Measurements from ENCODE around the gene TNFRSF21.
"Not testable (repeated sequence)": the region's sequence is repeated elsewhere in the genome, so short reads cannot be mapped to it uniquely, and the experiment has no call there.

Gene TNFRSF21

DNA sequence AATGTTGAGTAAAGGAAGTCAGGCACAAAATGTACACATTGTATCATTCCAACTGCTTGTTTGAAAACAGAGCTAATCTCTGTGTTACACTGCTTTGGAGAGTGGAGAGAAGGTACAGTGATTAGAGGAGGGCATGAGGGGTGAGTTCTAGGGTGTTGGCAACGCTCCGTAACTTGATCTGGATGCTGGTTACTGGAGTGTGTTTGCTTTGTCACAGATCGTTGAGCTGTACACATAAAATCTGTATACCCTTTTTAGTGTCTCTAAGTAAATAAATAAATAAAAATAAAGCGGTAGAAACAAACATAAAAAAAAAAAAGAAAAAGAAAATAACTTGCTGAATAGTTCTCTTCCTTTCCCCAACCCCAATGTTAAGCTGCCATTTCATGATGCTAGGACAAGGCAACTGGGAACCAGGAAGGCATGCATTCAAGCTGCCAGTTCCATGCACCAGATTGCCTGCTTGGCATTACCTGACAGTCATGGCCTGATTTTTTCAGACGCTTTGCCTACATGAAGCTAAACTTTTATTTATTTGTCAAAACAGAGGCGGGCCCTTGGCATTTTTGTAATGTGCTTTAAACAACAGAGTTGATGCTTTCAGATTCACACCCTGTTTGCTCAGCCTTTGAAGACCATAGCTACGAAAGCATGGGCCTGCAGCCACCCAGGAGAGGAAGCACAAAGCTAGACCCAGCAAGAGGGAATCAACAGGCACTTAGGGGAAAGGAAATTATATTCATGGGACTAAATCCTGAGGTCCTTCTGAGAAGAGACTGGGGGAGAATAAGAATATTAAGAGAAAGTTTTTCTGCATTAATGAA, 21.2 kb downstream of the TNFRSF21 start:
- DNase-seq (ENCODE audit: low spot score): no peak

DNA sequence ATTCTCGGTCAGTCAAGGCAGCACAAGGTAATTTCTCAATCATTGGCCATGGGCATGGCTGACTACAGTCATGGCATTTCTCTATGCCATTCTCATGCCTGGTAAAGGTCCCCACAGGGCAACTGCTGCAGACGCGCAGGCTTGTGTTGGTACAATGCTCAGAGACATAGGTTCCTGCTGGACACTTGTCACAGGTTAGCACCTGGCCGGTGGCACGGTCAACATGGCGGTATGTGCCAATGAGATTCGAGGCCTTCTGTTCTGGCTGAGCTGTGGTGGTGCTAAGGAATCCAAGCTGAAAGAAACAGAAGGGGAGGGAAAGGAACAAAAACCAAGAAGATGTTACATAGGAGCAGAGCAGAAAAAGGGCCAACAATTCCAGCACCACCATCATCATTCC, 23.4 kb downstream of the TNFRSF21 start:
- no peak for DNase-seq (ENCODE audit: low spot score)

DNA sequence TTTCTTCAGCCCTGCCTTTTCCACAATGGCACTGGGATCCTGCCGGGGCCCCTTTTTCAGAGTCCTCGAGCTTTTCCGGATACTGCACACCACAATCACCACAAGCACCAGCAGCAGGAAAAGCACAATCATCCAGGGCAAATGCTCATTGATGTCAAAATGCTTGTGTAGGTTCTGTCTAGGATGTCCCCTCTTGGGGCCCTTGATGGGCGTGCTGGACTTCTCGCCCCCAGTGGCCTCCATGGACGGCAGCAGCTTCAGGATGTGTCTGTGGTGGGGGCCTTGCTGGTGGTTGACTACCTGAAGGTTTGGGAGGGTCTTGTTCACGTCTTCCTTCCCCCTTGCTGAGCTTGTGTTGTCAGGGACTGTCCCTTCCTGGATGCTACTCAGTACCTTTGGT, 25.7 kb downstream of the TNFRSF21 start:
- DNase-seq (ENCODE audit: low spot score): no peak

DNA sequence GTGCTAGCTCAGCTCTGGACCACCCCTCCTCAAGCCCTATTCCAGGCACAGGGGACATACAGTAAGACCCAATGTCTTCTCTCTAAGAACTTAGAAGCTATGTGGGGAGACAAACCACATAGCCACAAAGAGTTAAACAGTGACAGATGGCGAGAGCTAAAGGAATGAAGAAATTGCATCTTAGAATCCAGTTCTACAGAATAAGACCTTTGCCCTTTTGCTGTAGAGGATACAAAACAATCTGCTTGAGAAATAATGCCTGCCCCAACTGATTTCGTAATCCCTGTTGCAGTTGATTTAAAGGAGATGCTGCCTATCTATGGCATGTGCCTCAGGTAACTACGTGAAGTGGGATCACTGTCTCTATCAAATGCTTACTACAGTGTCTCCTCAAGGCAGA, 31.2 kb downstream of the TNFRSF21 start:
- no peak for DNase-seq (ENCODE audit: low spot score)

DNA sequence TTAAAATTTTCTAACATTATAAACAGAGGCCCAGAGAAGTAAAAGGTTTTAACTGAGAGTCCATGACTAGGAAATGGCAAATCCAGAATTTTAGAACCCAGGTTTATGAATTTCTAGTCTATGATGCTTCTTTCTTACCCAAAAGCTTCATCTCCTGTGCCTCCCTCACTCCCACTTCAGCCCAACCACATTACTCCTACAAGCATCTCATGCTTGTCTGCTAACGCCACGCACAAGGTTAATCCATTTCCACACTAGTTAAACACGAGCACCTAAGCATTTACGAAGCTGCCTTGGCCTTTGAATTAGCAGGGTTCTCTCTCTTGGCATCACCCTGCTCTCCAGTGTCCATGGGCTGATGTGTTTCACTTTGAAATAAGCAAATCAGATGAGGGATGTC, 32.0 kb downstream of the TNFRSF21 start:
- DNase-seq (ENCODE audit: low spot score): no peak

DNA sequence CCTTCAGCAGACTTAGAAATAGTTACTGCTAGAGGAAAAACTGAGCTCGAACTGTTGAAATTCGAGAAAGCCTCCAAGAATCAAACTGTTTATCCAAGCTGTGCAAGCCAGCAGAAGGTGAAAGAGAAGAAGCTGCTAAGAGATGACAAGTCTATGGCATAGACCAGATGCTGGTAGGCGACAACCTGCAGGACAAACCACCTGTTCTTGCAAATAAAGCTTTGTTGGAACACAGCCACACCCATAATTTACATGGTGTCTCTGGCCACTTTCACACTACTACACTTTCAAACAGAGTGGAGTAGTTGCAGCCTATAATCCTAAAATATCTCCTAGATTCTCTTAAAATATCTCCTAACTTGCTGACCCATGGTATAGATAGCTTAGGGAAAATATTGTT, 33.3 kb downstream of the TNFRSF21 start:
- DNase-seq (ENCODE audit: low spot score): no peak

DNA sequence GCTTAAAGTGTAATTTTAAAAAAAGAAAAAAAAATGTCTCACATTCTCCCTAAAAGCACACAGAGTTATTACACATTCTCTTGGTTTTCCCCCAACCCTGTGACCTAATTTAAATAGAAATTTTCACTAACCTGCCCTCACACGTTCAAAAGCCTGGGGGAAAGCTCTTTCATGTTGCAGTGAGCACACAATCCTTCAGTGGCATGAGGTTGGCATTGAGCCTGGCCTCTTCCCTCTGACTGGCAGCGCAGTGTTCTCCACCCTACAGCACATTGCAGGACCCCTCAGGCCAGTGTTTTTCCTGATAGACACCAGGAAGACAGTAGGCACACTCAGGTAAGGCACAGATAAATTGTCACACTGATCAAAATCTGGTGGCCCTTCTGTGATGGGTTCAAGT, 34.1 kb downstream of the TNFRSF21 start:
- DNase-seq (ENCODE audit: low spot score): no peak

DNA sequence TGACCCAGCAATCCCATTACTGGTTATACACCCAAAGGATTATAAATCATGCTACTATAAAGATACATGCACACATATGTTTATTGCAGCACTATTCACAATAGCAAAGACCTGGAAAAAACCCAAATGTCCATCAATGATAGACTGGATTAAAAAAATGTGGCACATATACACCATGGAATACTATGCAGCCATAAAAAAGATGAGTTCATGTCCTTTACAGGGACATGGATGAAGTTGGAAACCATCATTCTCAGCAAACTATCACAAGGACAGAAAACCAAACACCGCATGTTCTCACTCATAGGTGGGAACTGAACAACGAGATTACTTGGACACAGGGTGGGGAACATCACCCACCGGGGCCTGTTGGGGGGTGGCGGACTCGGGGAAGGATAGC, 34.6 kb downstream of the TNFRSF21 start:
- not testable (repeated sequence) for DNase-seq (ENCODE audit: low spot score)

DNA sequence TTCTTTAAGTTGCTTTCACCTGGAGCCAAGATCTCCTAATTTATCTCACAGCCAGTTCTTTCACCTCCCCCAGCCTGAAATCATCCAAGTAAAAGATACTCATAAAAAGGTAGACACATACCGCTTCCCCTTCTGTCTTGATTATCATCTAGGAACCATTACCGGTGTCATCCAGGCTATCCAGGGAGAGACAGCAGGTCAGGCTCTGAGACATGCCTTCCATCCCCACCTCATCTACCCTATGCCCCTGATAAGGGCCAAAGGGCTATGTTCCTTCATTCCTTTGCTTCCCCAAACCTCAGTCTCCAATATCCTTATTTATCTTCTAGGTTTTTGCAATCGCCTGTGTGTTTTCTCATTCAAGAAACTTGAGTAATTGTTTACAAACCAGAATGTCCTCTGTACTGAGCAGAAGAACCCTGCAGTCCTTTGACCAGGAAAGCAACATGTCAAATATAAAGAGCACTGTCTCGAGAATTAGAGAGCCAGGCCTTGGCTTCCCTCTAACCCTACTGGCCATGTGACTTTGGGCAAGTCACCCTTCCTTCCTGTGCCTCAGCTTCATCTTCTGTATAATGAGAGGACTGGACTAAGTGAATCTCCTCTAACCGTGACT, 41.0 kb downstream of the TNFRSF21 start:
- no peak for DNase-seq (ENCODE audit: low spot score)

DNA sequence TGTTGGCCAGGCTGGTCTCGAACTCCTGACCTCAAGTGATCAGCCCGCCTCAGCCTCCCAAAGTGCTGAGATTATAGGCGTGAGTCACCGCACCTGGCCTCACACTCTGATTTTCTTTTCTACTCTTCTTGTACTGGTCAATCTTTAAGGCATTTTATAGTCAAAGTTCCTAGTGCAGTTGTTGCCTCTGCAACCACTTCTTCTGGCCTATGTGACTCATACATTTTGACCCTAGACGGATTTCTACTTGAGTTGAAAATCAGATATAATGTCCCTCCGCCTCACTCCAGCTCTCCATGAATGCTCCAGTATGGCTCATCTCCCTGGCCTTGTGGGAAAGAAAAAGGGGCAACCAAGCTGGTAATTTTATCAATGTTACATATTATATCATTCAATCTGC, 42.4 kb downstream of the TNFRSF21 start:
- no peak for DNase-seq (ENCODE audit: low spot score)

DNA sequence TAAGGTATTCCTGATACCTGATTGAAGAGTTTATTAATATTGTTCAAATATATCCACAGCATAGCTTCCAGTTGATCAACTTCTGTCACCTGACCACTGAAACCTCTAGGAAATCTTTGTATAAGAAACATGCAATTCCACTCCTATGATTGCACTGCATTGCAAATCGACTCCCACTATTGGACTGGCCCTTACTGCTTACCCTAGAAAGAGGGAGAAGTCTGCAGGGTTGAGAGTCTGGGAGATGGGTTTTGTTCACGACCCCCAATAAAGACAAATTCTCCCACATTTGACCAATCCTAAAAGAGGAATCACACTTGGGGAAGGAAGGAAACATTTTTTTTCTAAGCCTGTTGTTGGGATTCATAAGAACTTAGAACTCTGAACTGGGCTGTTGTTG, 43.7 kb downstream of the TNFRSF21 start:
- no peak for DNase-seq (ENCODE audit: low spot score)

DNA sequence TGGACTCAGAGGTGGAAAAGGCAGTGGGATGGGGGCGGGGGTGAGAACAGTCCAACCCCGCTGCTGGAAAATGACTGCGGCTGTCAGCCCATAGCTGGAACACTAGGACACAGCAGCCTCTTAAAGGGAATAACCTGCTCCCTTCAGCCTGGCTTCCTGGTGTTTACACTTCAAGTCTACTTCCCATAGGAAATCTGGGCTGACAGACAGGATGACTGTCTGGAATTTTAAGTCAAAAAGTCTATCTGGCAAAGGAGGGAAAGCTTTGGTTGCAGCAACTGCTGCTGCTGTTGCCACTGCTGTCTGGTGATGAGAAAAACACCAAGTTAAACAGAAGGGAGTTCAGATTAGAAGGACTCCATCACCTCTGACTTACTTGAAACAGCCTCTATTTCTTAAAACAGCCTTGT, 44.9 kb downstream of the TNFRSF21 start:
- no peak for DNase-seq (ENCODE audit: low spot score)

DNA sequence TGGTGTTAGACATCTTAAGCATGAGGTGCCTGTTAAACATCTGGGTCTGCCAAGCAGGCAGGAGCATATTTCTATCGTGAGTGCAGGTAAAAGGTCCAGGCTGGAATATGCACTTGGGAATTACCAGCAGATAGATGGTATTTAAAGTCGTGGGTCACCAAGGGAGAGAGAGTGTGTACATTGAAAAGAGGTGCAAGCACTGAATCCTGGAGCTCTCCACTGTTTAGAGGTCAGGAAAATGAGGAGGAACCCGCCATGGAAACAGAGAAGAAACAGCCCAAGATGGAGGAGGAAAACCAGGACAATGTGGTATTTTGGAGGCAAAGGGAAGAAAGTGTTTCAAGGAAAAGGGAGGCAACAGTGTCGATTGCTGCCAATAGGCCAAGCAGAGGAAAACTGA, 46.4 kb downstream of the TNFRSF21 start:
- no peak for DNase-seq (ENCODE audit: low spot score)

DNA sequence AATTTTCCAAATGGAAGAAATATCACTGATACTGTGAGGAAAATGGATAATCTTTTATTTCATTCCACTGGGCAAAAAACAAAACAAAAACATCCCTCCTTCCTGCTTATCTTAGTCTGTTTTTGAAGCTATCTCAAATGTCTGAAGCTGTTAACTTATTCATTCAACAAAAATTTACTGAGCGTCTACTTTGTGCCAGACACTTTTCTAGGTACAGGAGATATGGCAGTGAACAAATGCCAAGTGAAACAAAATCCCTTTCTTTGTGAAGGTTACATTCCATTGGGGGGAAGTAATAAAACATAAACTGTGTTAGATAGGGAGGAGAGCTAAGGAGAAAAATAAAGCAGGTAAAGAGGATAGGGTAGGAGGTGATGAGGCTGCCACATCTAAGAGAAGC, 47.5 kb downstream of the TNFRSF21 start:
- DNase-seq (ENCODE audit: low spot score): no peak

DNA sequence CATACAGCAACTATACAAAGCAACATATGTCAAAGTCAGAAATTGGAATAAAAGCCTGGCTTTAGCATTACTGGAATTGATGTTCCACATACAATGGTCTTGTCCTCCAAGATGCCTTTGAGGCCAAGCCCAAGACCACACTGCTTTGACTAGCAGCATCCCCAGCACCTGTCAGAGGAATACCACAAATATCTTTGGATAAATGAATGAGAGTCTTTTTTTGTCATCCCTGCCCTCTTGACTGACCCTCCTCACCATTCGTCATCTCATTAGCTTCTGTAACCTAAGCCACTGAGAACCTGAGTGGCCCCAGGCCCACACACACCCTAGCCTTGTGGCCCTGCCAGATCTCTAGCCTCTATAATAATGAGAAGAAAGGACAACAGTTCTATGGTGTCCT, 48.5 kb downstream of the TNFRSF21 start:
- no peak for DNase-seq (ENCODE audit: low spot score)

DNA sequence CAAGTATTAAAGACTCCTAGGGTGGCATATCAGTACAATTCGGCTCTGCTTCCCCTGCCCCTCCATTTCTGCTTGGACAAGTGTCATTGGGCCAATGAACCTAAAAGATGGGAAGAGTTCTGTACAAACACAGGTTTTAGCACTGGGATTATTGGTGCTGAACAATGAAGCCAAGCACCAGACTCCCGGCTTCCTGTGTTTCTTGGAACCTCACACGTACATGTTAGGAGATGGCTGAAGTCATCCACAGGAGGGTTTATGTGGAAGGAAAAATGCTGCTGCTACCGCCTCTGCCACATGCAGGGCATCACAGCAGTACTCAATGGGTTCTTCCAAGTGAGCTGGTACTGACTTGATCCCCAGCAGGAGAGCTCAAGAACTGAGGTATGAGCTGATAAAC, 49.7 kb downstream of the TNFRSF21 start:
- no peak for DNase-seq (ENCODE audit: low spot score)

DNA sequence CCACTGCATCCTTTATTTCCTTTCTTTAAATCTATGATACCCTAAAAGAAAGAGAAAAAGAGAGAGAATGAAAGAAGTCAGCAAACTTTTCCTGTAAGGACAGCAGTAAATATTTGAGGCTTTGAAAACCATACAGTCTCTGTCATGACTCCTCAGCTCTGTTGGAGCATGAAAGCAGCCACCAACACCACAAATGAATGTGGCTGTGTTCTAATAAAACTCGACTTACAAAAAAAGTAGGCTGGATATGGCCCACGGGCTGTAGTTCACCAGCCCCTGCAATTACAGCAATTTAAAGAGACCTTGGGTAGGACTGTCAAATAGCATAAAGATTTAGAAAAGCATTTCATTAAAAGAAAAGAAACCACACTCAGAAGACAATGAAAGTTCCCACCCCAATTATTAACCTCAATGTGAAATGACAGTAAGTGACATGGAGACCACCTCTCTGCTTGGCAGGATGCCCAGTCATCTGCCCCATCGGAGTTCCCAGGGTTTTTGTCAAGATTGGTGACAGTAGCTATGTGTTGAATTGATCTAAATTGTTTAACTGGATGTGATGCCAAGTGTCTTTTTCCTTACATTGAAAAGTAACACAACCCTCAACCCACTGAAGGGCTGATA, 50.9 kb downstream of the TNFRSF21 start:
- no peak for DNase-seq (ENCODE audit: low spot score)

DNA sequence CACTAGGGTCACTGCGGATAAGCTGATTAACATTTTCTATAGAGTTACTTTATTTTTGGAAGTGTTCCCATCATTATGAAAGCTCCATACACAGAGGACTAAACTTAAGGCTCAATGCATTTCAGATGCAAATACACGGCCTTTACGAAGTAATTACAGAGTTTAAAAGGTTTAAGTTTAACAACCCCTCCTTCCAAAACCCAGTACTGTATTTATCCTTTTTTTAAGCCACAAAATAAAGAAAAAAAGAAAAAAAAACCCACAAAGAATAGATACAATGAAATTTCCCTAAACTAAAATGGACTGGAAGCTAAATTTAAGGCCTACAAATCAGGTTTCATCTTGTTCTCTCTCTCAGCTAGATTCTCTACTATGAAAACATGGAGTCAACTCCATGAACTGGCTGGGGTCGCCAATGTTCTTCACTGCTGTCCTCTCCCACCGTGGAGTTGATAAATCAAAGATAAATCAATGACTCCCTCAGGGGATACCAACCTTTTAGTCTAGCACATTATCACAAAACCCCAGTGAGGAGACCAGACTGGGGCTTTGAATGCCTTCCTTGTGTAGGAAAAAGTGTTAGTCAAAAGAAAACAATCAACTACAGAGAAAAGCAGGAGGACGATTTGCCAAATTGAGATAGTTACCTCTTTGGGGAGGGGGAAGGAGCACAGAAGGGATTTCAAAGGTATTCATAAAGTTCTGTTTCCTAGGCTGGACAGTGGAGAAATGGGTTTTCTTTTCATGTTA, 52.5 kb downstream of the TNFRSF21 start:
- DNase-seq (ENCODE audit: low spot score): no peak

DNA sequence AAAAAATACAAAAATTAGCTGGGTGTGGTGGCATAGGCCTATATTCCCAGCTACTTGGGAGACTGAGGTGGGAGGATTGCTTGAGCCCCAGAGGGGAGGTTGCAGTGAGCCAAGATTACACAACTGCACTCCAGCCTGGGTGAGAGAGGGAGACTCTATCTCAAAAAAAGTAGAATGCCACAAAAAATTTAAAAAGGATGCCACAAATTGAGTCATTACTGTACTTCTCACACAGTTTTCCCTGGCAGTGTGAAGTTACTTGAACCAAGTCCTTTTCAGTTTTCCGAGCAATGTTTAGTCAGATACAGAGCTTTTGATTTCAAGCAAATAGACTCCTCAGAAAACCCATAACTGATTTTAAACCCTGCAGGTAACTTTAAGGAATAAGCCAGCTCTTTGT, 53.3 kb downstream of the TNFRSF21 start:
- DNase-seq (ENCODE audit: low spot score): no peak

DNA sequence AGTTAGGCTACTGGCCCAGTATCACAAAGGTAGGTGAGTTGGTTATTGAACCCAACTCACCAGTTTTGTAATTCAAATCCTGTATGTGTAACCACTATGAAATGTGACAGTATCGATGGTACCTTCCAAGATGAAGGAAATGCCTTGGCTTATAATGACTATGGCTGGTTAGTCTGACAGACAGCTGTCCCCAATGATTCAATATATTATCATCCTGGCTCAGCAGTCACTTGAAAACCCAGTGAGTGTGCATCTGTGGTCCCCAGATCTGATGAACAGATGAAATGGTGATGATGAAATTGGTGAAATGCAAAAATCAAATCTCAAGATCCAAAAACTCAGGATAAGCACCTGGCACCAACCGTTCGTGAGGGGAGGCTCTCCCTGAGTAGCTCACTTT, 54.8 kb downstream of the TNFRSF21 start:
- no peak for DNase-seq (ENCODE audit: low spot score)

DNA sequence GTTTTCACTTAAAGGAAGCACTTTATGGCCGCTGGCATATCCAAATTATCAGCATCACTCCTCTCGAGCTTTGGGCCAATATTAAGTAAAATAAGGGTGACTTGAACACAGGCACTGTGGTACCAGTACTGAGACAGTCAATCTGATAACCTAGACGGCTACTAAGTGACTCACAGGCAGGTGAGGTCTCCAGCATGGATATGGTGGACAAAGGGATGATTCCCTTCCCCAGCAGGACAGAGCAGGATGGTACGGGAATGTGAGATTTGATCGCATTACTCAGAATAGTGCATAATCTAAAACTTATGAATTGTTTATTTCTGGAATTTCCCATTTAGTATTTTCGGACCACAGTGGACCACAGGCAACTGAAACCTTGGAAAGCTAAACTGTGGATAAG, 55.7 kb downstream of the TNFRSF21 start:
- DNase-seq (ENCODE audit: low spot score): no peak

DNA sequence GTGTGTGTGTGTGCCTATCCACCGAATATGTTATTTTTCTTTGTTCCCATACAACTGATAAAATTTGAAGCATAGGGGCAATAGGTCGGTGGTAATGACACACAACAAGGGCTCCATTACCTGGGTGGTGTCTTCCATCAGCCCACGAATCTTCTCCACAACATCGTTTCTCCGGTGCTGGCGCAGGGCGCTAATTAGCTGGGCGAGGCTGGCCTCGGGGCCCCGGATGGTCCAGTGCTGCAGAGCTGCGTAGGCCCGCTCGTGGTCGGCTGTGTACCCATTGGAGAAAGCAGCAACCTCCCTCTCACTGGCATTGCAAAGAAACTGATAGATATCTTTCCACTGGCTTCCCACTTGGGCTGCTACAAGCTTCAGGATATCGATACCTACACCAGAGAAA, 56.6 kb downstream of the TNFRSF21 start:
- DNase-seq (ENCODE audit: low spot score): no peak

DNA sequence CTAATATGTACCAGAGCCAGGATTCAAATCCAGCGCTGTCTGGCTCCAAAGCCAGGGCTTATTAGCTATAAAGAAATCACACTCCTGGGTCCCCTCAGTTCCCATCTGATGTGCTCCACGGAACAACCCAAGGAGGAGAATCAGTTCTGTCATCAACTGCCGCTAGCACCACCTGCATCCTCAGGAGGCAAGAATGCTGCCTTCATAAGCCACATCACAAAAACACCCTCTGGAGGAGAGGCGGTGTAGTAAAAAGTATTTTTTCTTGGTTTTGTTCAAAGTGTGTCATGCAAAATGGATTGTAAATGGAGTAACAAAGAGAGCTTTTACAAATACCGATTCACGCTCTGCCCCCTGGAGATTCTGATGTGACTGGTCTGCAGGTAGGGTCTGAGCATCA, 57.1 kb downstream of the TNFRSF21 start:
- DNase-seq (ENCODE audit: low spot score): no peak
